Stimulated activated CD8-positive, alpha-beta memory T cell treated with anti-CD3 and anti-CD28 coated beads, Interleukin-2, amount 100 ng/mL, for 1 hour (primary cell): ENCODE measurements around the gene LAPTM5.
A peak's percentile ranks its signal among the peaks of the same experiment; 100 is the strongest.

ENCODE experiments used
- DNase-seq, 2 donors: peaks; one replicate each; pipeline ENCODE4 v3.0.0-alpha.2; 2020; ENCODE audit warnings: low read depth in 2 of 2

The LAPTM5 gene

GRCh38 chr1:30715886-30716285, 41.7 kb downstream of the LAPTM5 start:
- DNase-seq, result no peak

- no peak for DNase-seq
These were observed 42.4 kb downstream of the LAPTM5 start for GRCh38 chr1:30715216-30715615.

GRCh38 chr1:30714536-30715090, 43.0 kb downstream of the LAPTM5 start:
- DNase-seq, result no peak

GRCh38 chr1:30714025-30714424, 43.5 kb downstream of the LAPTM5 start:
- no peak for DNase-seq

- DNase-seq, result no peak
These were observed 44.3 kb downstream of the LAPTM5 start for GRCh38 chr1:30713311-30713710.

- no peak for DNase-seq
These were observed 45.0 kb downstream of the LAPTM5 start for GRCh38 chr1:30712583-30712982.

GRCh38 chr1:30710407-30710806, 47.2 kb downstream of the LAPTM5 start:
- DNase-seq, result no peak

GRCh38 chr1:30708361-30708728, 49.2 kb downstream of the LAPTM5 start:
- DNase-seq, result no peak

GRCh38 chr1:30707412-30708360, 49.9 kb downstream of the LAPTM5 start:
- peak in 1 of 2 donors; percentile 24 for DNase-seq

- DNase-seq, result no peak
These were observed 51.0 kb downstream of the LAPTM5 start for GRCh38 chr1:30706528-30706927.

- no peak for DNase-seq
These were observed 51.9 kb downstream of the LAPTM5 start for GRCh38 chr1:30705698-30706097.

GRCh38 chr1:30704765-30705509, 52.6 kb downstream of the LAPTM5 start:
- DNase-seq, result no peak

- no peak for DNase-seq
These were observed 53.3 kb downstream of the LAPTM5 start for GRCh38 chr1:30704271-30704670.

- DNase-seq, result no peak
These were observed 54.8 kb downstream of the LAPTM5 start for GRCh38 chr1:30702823-30703222.

GRCh38 chr1:30701258-30701633, 56.3 kb downstream of the LAPTM5 start:
- no peak for DNase-seq

- no peak for DNase-seq
These were observed 56.9 kb downstream of the LAPTM5 start for GRCh38 chr1:30700528-30701257.

GRCh38 chr1:30699762-30700161, 57.8 kb downstream of the LAPTM5 start:
- DNase-seq, result no peak

- no peak for DNase-seq
These were observed 59.1 kb downstream of the LAPTM5 start for GRCh38 chr1:30698401-30698981.

- no peak for DNase-seq
These were observed 59.8 kb downstream of the LAPTM5 start for GRCh38 chr1:30697571-30698376.

- DNase-seq, result no peak
These were observed 60.7 kb downstream of the LAPTM5 start for GRCh38 chr1:30696831-30697230.

- no peak for DNase-seq
These were observed 62.1 kb downstream of the LAPTM5 start for GRCh38 chr1:30695439-30695841.
